Testis (tissue), 3 donors: Measurements from ENCODE around the gene KCNMB1. TPM values are rescaled to one million over a fixed set of nuclear protein-coding genes. Genes with fewer than 3 reads are reported as not detected.

Experiments
- DNase-seq: peaks from one replicate; pipeline ENCODE4 v3.0.0-alpha.2; 2019
- H3K27ac ChIP-seq, 2 donors: fragments of 200-600 bp; sonication (generic); one replicate each; pipeline ENCODE4 v1.5.1; 2019
- H3K27me3 ChIP-seq: fragments of 200-600 bp; sonication (generic); one replicate; pipeline ENCODE4 v1.5.1; 2019
- H3K36me3 ChIP-seq: fragments of 200-600 bp; sonication (generic); one replicate; pipeline ENCODE4 v1.5.1; 2017; ENCODE audit warnings: low read depth; ENCODE audit errors: missing control alignments
- H3K4me1 ChIP-seq: fragments of 200-600 bp; sonication (generic); one replicate; pipeline ENCODE4 v1.5.1; 2019
- H3K4me3 ChIP-seq, 2 donors: fragments of 200-600 bp; sonication (generic); one replicate each; pipeline ENCODE4 v1.5.1; 2017 to 2019
- H3K9me3 ChIP-seq: fragments of 200-600 bp; sonication (generic); one replicate; pipeline ENCODE4 v1.5.1; 2017
- POLR2A ChIP-seq: fragments of 450-650 bp; IDR thresholded peaks from one replicate; pipeline ENCODE4 v1.6.1; 2017; ENCODE audit warnings: antibody characterized with exemption, mild to moderate bottlenecking, moderate library complexity
- WGBS, 2 donors: methylation state at CpG; one replicate each; pipeline ENCODE4 v1.1.5; 2018; 5-methylcytosine and 5-hydroxymethylcytosine counted together
- intact Hi-C: fragments of 100-400 bp; cut with DNase I; formaldehyde crosslinking; loops from one replicate; pipeline ENCODE4 v1.15.1; 2023; ENCODE audit warnings: low total_unique reads
- polyA plus RNA-seq: library from polyadenylated mRNA; stranded (reverse); fragments of 350-450 nt; fragmentation: Illumina TruSeq; extraction: RNeasy Lipid Tissue Mini Kit (QIAGEN cat#74804); gene quantifications from one replicate; pipeline ENCODE4 v1.2.3, GENCODE V29; 2014; ENCODE audit warnings: low read depth, low replicate concordance; ENCODE audit not compliant: insufficient read depth
- total RNA-seq, 2 donors: library from RNA; depleted of rRNA; stranded (reverse); fragments of >200 nt; gene quantifications; one replicate each; pipeline ENCODE4 v1.2.3, GENCODE V29; 2016
- TF ChIP-seq, protein P1 (sequence below), 3 experiments: fragments of 450-650 bp in 2 of 3; fragments of 200-600 bp in 1 of 3; sonication (generic) in 1 of 3; IDR thresholded peaks; one replicate each; pipeline ENCODE4 v1.5.1; 2016 to 2019; ENCODE audit warnings: antibody characterized with exemption in 3 of 3, mild to moderate bottlenecking in 2 of 3, moderate library complexity in 1 of 3

The KCNMB1 gene
- total and polyA plus RNA-seq, 3 donors from 2014 or later = 2.5 to 4.6 (median 3.1) TPM

DNA sequence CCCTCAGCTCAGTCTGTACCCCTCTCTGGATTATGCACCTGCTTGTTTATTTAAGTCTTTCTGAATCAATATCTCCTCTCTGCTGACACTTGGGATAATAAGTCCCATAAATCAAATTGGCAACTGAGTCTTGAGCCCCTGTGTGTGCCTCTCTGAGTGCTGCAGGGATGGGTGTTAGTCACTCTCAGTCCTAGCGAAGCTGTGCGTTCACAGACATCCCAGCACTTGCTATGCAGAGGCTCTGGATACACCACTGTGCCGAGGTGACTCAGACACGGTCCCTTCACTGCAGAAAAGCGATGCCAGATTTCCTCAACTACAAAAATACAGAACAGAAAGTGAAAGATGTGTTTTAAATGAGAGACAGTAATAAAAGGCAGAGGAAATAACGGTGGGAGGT is 4.1 kb upstream of the KCNMB1 start:
- Histone ChIP-seq H3K27me3 (no peaks in the 10 kb centered on the region), H3K9me3 (no peaks in the 10 kb centered on the region), H3K27ac (no peak overlapping the region), H3K36me3 (no peaks in the 10 kb centered on the region), H3K4me3 (no peak overlapping the region), H3K4me1 (peaks cover under 1% of the 10 kb centered on the region)
- intact Hi-C loops = no loop called here
- WGBS, 2 donors = 72 to 74% methylated on average over 5 to 6 of the region's 6 CpGs
- DNase-seq = no peak
- TF ChIP-seq, protein P1, sequence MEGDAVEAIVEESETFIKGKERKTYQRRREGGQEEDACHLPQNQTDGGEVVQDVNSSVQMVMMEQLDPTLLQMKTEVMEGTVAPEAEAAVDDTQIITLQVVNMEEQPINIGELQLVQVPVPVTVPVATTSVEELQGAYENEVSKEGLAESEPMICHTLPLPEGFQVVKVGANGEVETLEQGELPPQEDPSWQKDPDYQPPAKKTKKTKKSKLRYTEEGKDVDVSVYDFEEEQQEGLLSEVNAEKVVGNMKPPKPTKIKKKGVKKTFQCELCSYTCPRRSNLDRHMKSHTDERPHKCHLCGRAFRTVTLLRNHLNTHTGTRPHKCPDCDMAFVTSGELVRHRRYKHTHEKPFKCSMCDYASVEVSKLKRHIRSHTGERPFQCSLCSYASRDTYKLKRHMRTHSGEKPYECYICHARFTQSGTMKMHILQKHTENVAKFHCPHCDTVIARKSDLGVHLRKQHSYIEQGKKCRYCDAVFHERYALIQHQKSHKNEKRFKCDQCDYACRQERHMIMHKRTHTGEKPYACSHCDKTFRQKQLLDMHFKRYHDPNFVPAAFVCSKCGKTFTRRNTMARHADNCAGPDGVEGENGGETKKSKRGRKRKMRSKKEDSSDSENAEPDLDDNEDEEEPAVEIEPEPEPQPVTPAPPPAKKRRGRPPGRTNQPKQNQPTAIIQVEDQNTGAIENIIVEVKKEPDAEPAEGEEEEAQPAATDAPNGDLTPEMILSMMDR (IDR thresholded peaks at IDR 0.05) = no peak
- no peak for TF ChIP-seq POLR2A

DNA sequence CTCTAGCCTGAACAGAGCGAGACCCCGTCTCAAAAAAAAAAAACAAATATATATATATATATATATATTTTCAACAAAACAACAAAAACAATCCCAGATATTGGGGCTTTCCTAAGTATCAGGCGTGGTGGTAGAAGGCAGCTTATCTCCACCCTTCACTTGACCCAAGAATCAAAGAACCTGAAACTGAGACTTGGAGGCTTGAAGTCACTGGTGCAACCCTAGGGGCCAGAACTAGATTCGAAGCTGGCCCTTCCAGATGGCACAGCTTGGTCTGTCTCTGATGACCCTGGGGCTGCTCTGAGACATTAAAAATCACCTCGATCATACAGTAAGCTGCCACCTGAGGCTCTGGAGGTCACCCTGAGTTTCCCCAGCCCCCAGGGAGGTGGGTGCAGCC is 1.3 kb upstream of the KCNMB1 start:
- Histone ChIP-seq H3K4me3 (no peak overlapping the region), H3K9me3 (no peaks in the 10 kb centered on the region), H3K27me3 (no peaks in the 10 kb centered on the region), H3K27ac (peak overlapping the region in 1 of 2 donors; percentile 16), H3K36me3 (no peaks in the 10 kb centered on the region), H3K4me1 (peaks cover 6% of the 10 kb centered on the region)
- no peak for DNase-seq
- intact Hi-C loops = no loop called here
- WGBS, 2 donors = 85 to 91% methylated on average over 4 to 5 of the region's 5 CpGs
- TF ChIP-seq, protein P1 (IDR thresholded peaks at IDR 0.05) = no peak
- no peak for TF ChIP-seq POLR2A

DNA sequence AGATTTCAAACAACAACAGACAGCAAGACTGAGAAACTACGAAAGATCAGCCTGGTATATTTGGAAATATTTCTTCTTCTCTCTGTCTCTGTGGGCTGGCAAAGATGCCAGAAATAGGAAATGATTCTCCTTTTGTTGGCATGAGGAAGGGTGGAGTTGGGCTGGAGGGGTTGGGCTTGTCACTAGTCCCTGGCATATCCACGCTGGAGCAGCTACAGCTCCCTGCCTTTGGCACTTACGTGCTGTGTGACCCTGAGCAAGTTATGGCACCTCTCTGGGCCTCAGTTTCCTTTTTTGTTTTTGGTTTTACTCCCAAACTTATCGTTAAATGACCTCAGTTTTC is 354 bp upstream of the KCNMB1 start:
- TF ChIP-seq POLR2A = no peak
- TF ChIP-seq, protein P1 (IDR thresholded peaks at IDR 0.05) = no peak
- intact Hi-C loops = no loop called here
- Histone ChIP-seq H3K4me1 (peaks cover 13% of the 10 kb centered on the region), H3K27ac (peak overlapping the region; percentile 84 to 85), H3K36me3 (no peaks in the 10 kb centered on the region), H3K9me3 (no peaks in the 10 kb centered on the region), H3K4me3 (peak overlapping the region; percentile 2 to 50), H3K27me3 (no peaks in the 10 kb centered on the region)
- no peak for DNase-seq
- 54 to 66% methylated on average over 4 of the region's 4 CpGs for WGBS, 2 donors

DNA sequence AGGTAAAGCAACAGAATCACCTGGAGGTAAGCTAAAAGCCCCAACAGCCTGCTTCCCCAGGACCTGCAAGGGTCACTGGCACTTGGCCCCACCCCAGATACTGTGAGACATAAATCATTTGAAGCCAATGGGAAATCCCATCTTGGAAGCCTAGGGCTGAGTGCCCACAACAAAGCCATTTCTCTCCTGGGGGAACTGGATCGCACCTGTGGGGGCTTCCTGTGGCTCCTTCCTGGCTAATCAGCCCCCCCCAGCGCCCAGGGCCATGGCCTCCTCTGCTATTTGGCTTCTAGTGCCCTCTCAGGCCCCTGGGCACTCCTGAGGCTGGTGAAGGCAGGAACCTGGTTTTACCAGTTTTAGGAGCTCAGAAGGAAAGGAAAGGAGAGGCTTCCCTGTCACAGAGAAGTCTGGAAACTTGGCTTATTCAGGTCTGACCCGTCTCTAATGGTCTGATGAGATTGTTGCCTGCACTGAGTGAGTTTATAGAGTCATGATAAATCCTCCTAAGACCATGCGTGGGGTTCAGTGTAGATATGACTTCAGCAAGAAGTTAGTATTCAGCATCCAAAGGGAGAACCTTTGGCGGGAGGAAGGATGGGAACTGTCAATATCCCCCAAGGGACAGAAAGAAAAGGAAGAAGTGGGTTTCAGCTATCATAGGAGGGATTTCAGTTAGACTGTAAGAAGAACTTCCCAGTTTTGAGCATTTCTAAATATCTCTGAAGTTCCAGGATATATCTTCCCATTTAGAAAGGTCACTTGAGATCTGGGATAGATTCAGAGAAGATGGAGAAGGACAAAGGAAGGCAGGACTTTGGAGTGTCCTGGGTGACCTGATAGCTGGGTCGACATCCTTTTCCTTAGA is 1.2 kb downstream of the KCNMB1 start:
- DNase-seq = no peak
- Histone ChIP-seq H3K27me3 (no peaks in the 10 kb centered on the region), H3K9me3 (no peaks in the 10 kb centered on the region), H3K4me3 (peak overlapping the region; percentile 2 to 50), H3K27ac (peak overlapping the region; percentile 84 to 85), H3K4me1 (peaks cover 17% of the 10 kb centered on the region), H3K36me3 (no peaks in the 10 kb centered on the region)
- TF ChIP-seq POLR2A = no peak
- TF ChIP-seq, protein P1 (IDR thresholded peaks at IDR 0.05) = no peak
- WGBS, 2 donors = 66 to 72% methylated on average over 6 of the region's 6 CpGs
- intact Hi-C loops = no loop called here
